Glutamatergic neuron (in vitro differentiated cells): Measurements from ENCODE around the gene VEPH1. TPM values are rescaled to one million over a fixed set of nuclear protein-coding genes. Genes with fewer than 3 reads are reported as not detected.
"Not testable (repeated sequence)": the region's sequence is repeated elsewhere in the genome, so short reads cannot be mapped to it uniquely, and the experiment has no call there.

ENCODE experiments used
- DNase-seq: peaks from one replicate; pipeline ENCODE4 v3.0.0; 2022
- H3K27ac Mint-ChIP-seq: one replicate; pipeline ENCODE4 v1.8.0; 2020; ENCODE audit warnings: mild to moderate bottlenecking, mixed read lengths, inconsistent platforms; ENCODE audit not compliant: unreplicated experiment
- H3K27me3 Mint-ChIP-seq: one replicate; pipeline ENCODE4 v1.8.0; 2020; ENCODE audit warnings: mild to moderate bottlenecking, moderate library complexity, mixed read lengths, inconsistent platforms; ENCODE audit not compliant: unreplicated experiment
- H3K36me3 Mint-ChIP-seq: one replicate; pipeline ENCODE4 v1.8.0; 2020; ENCODE audit warnings: mild to moderate bottlenecking, mixed read lengths, inconsistent platforms; ENCODE audit not compliant: unreplicated experiment
- H3K4me1 Mint-ChIP-seq: one replicate; pipeline ENCODE4 v1.8.0; 2020; ENCODE audit warnings: mild to moderate bottlenecking, low read depth, mixed read lengths, inconsistent platforms; ENCODE audit not compliant: unreplicated experiment
- H3K4me3 Mint-ChIP-seq: one replicate; pipeline ENCODE4 v1.8.0; 2020; ENCODE audit warnings: mild to moderate bottlenecking, mixed read lengths, inconsistent platforms; ENCODE audit not compliant: unreplicated experiment
- H3K9me3 Mint-ChIP-seq: one replicate; pipeline ENCODE4 v1.8.0; 2020; ENCODE audit warnings: mild to moderate bottlenecking, moderate library complexity, mixed read lengths, inconsistent platforms; ENCODE audit not compliant: unreplicated experiment
- CTCF ChIP-seq: fragments of 200-600 bp; sonication (generic); IDR thresholded peaks from one replicate; pipeline ENCODE4 v1.5.0; 2021; ENCODE audit not compliant: partially characterized antibody, unreplicated experiment
- total RNA-seq: library from RNA; stranded (reverse); fragmentation: NEBNext Ultra II Directional; extraction: Animal tissue kit (Norgen Biotek cat#: 25700); gene quantifications from one replicate; pipeline ENCODE4 v1.2.1, GENCODE V29; 2021; ENCODE audit not compliant: unreplicated experiment

Gene VEPH1
- total RNA-seq, 1 donor from 2014 or later, result 9.3 TPM

DNA sequence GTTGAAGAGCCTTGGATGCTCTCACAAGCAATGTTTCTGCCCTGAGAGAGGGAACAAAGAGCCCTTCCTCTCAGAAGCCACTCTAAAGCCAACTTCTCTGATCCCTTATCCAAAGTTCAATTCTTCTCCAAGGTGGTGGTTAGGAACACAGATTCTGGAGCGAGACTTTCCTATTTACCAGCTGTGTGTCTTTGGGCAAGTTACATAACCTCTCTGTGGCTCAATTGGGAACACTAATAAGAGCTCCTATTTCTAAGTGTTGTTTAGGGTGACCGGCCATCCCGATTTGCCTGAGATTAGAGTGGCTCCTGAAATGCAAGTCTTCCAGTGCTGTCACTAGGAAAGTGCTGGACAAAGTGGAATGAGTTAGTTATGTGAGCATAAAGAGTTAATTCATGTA is 175.4 kb downstream of the VEPH1 start:
- H3K36me3 Mint-ChIP-seq, result no peaks in the 10 kb centered on the region

GRCh38 chr3:157327018-157327417 is 176.2 kb downstream of the VEPH1 start:
- H3K9me3 Mint-ChIP-seq, result peaks cover 2% of the 10 kb centered on the region
- no peak overlapping the region for H3K4me3 Mint-ChIP-seq
- H3K4me1 Mint-ChIP-seq, result peaks cover under 1% of the 10 kb centered on the region
- H3K27ac Mint-ChIP-seq, result no peak overlapping the region
- TF ChIP-seq CTCF, result no peak
- no peaks in the 10 kb centered on the region for H3K36me3 Mint-ChIP-seq
- peaks cover 4% of the 10 kb centered on the region for H3K27me3 Mint-ChIP-seq
- DNase-seq, result no peak

More for the DNA sequence above, 175.4 kb downstream of the VEPH1 start:
- DNase-seq, result no peak
- Mint-ChIP-seq H3K9me3 (peaks cover 2% of the 10 kb centered on the region), H3K27ac (no peak overlapping the region), H3K4me3 (no peak overlapping the region), H3K4me1 (no peaks in the 10 kb centered on the region), H3K27me3 (peaks cover 4% of the 10 kb centered on the region)
- no peak for TF ChIP-seq CTCF

DNA sequence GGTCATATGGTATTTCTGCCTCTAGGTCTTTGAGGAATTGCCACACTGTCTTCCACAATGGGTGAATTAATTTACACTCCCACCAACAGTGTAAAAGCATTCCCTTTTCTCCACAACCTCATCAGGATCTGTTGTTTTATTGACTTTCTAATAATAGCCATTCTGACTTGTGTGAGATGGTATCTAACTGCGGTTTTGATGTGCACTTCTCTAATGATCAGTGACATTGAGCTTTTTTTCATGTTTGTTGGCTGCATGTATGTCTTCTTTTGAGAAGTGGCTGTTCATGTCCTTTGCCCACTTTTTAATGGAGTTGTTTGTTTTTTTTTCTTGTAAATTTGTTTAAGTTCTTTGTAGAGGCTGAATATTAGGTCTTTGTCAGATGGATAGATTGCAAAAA is 178.3 kb downstream of the VEPH1 start:
- H3K4me1 Mint-ChIP-seq, H3K36me3 Mint-ChIP-seq, H3K27me3 Mint-ChIP-seq, DNase-seq, H3K4me3 Mint-ChIP-seq, H3K27ac Mint-ChIP-seq, H3K9me3 Mint-ChIP-seq: not testable (repeated sequence)

DNA sequence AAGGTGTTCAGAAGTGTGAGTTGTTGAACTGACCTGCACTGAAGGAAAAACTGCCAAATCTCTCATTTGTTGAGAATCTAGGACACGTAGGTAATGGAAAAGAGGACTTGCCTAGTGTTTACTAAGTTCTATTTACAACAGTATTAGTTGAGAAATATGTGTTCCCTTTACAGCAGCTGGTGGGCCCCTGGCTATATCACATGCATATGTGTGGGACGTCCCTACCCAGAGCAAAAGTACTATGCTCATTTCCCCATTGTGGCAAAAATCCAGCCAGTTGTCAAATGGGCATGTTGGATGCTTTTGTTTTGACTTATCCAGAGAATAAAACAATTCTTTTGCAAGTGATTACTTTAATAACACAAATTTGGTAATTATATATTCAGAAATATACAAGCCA is 179.9 kb downstream of the VEPH1 start:
- Mint-ChIP-seq H3K27me3 (peaks cover 4% of the 10 kb centered on the region), H3K9me3 (peaks cover 2% of the 10 kb centered on the region), H3K36me3 (no peaks in the 10 kb centered on the region), H3K4me3 (no peak overlapping the region), H3K4me1 (peaks cover 2% of the 10 kb centered on the region), H3K27ac (no peak overlapping the region)
- TF ChIP-seq CTCF, result no peak
- no peak for DNase-seq

DNA sequence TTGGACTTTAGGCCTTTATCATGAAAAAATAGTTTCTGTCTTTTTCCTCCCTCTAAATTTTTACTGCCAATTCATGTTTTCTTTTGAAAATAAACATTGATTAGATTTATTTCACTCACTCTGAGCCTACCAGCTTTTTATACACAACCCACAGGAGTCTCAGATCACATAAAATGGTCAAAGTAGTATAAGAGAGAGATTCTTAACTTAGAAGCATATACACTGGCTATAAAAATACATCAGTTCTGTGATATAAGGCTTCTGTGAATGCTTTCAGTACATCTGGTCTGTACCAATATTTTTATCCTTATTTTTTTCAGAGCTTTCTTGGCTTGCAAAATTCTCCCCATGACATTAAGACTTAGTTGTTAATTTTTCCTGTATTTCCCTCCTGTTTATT is 183.5 kb downstream of the VEPH1 start:
- no peak overlapping the region for H3K27ac Mint-ChIP-seq
- no peaks in the 10 kb centered on the region for H3K27me3 Mint-ChIP-seq
- no peak for TF ChIP-seq CTCF
- no peaks in the 10 kb centered on the region for H3K36me3 Mint-ChIP-seq
- no peak for DNase-seq
- H3K9me3 Mint-ChIP-seq, result no peaks in the 10 kb centered on the region
- peaks cover 2% of the 10 kb centered on the region for H3K4me1 Mint-ChIP-seq
- H3K4me3 Mint-ChIP-seq, result no peak overlapping the region
